HT-29 (cell line): ENCODE data around the gene PKD1. TPM values are rescaled to one million over a fixed set of nuclear protein-coding genes. Genes with fewer than 3 reads are reported as not detected.
"Not testable (repeated sequence)": the region's sequence is repeated elsewhere in the genome, so short reads cannot be mapped to it uniquely, and the experiment has no call there.

Experiments
- DNase-seq: peaks from one replicate; pipeline ENCODE4 v3.0.0-alpha.2; 2015; ENCODE audit warnings: low spot score
- total RNA-seq: library from RNA; depleted of rRNA; stranded (reverse); fragments of >200 nt; shearing (Covaris generic); gene quantifications from 2 replicates; pipeline ENCODE4 v1.2.3, GENCODE V29; 2014

The PKD1 gene
- total RNA-seq, 1 experiment from 2014 or later, result 74.7 TPM

- not testable (repeated sequence) for DNase-seq
Measured at GRCh38 chr16:2125609-2126008, 10.1 kb downstream of the PKD1 start.

GRCh38 chr16:2124694-2125444, 10.8 kb downstream of the PKD1 start:
- not testable (repeated sequence) for DNase-seq

GRCh38 chr16:2124377-2124693, 11.4 kb downstream of the PKD1 start:
- DNase-seq, result not testable (repeated sequence)

GRCh38 chr16:2123706-2124376, 11.9 kb downstream of the PKD1 start:
- DNase-seq, result not testable (repeated sequence)

- DNase-seq, result not testable (repeated sequence)
Measured at GRCh38 chr16:2122934-2123683, 12.6 kb downstream of the PKD1 start.

GRCh38 chr16:2122429-2122828, 13.3 kb downstream of the PKD1 start:
- DNase-seq, result no peak

- no peak for DNase-seq
Measured at GRCh38 chr16:2121853-2122252, 13.8 kb downstream of the PKD1 start.

GRCh38 chr16:2121325-2121724, 14.4 kb downstream of the PKD1 start:
- DNase-seq, result peak; percentile 59

GRCh38 chr16:2117960-2118722, 17.6 kb downstream of the PKD1 start:
- not testable (repeated sequence) for DNase-seq

- not testable (repeated sequence) for DNase-seq
Measured at GRCh38 chr16:2117341-2117740, 18.4 kb downstream of the PKD1 start.

- DNase-seq, result not testable (repeated sequence)
Measured at GRCh38 chr16:2116428-2116827, 19.3 kb downstream of the PKD1 start.

GRCh38 chr16:2115591-2115973, 20.1 kb downstream of the PKD1 start:
- no peak for DNase-seq

GRCh38 chr16:2114885-2115590, 20.7 kb downstream of the PKD1 start:
- DNase-seq, result not testable (repeated sequence)

- not testable (repeated sequence) for DNase-seq
Measured at GRCh38 chr16:2114225-2114624, 21.5 kb downstream of the PKD1 start.

GRCh38 chr16:2112539-2113106, 23.1 kb downstream of the PKD1 start:
- DNase-seq, result not testable (repeated sequence)

GRCh38 chr16:2111412-2112335, 24.0 kb downstream of the PKD1 start:
- DNase-seq, result not testable (repeated sequence)

- DNase-seq, result not testable (repeated sequence)
Measured at GRCh38 chr16:2111009-2111353, 24.7 kb downstream of the PKD1 start.

GRCh38 chr16:2110332-2111008, 25.2 kb downstream of the PKD1 start:
- DNase-seq, result not testable (repeated sequence)

GRCh38 chr16:2109872-2110271, 25.8 kb downstream of the PKD1 start:
- not testable (repeated sequence) for DNase-seq
